ENCODE data around the gene CGNL1.
A peak's percentile ranks its signal among the peaks of the same experiment; 100 is the strongest.

The CGNL1 gene

DNA sequence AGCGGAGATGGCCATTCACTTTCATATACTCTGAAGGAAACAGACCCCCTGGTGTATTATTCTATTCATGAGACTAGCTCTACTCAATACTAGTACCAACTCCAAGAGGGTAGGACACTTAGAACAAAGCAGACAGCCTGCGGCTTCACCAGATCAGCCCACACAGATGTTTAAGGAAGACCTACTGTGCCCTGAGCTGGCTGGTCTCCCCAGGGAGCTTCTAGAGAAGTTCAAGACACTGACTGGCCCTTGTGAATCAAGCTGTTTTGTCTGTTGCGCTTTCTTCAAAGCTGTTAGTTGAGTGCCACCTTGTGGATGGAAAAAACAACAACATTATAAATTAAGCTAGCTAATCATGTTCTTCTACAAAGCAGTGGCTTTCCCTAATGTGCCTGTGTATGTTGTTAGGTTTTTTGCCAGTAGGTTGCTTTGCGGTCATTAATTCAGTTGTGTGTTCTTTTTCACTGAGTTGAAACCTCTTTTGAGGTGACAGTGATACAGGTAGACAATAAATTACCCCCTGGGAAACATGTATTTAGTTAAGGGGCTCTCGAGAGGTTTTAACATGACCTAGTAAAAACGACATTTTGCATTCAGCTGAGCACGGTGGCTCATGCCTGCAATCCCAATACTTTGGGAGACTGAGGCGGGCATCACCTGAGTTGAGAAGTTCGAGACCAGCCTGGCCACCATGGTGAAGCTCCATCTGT is 151.2 kb downstream of the CGNL1 start:
- DNase-seq = peak; percentile 86

DNA sequence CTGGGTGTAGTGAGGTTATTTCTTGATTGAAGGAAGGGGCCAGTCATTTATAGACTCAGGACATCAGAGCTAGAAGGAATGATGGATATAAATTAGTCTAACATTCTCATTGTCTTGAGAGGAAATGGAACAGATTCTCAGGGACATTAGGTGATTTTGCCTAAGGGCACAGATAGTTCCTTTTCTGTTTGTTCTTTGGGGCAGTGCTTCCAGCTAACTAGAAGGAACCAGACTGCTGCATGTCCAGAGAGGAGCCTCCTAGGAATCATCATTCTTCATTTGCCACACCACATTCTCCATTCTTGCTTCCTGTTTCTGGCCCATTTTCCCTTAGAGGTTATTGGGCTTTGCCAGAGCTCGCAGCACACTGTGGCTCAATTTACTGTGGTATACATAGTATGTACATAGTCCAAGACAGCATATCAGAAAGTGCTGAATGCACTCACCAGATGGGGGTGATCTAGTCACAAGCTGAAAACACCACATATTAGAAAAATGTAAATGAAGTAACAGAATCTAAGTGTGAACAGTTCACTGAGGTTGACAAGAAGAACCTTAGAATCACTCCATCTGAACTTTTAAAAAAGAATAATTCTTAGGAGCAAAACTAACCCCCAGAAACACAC is 152.7 kb downstream of the CGNL1 start:
- no peak for DNase-seq

DNA sequence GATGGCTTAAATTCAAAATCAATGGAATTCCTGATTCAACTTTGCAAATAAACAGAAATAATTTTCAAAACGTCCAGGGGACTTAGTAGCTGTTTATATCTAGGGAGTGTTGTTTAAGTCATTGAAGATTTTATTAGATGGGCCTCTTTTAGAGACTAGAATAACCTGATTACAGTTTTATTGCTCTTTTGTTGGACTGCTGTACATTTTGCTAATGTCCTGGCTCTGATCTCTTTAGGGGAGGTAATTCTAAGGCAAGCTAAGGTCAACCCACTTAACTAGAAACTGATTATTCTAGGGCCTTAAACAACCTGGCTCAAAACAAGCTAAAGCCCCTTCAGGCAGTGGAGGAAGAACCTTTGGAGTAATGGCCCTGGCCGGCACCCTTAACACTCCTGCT is 153.4 kb downstream of the CGNL1 start:
- no peak for DNase-seq

DNA sequence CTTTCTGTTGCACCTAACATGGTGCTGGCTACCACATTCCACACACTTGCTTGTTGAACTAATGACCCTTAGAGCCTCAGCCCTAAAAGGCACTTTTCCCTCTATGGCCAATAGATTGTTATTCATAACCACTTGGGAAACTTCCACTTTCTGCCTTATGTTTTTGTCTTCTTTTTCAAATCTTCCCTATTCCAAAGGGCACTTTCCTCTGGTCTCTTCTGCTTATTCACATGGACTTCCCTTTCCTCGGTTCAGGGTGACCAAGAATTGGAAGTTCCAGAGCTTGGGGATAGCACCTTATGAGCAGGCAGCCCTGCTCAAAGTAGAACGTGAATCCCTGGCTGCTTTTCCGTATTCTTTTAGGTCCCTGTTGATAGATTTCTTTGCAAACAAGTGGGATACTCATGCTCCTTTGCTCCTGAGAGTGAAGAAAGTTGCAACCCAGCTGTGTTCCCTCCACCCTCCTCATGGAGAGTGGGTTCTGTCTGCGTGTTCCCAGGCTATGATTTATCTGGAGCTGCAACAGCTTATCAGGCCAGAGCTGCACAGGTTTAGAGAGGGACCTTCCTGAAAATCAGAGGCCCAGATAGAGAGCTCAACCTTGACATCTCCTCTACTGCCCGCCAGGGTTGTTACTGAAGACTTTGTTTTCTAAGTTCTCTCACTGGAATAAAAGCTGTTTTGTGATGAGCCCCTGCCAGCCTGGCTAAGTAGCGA is 156.6 kb downstream of the CGNL1 start:
- DNase-seq = no peak

DNA sequence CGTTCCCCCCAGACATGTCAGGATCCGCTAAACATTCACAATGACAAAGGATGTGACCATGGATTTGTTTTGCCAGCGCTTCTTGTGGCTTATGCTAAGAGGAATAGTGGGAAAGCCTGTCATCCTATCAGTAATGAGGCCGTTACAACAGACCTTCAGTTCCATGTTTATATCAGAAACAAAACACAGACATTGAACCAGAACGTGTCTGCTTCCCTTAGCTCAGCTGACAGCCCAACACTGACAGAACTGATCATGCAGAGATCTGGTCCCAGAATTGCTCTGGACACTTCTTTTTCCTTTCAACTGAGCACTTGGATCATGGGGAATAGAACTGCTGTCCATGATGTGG is 157.1 kb downstream of the CGNL1 start:
- DNase-seq = no peak

DNA sequence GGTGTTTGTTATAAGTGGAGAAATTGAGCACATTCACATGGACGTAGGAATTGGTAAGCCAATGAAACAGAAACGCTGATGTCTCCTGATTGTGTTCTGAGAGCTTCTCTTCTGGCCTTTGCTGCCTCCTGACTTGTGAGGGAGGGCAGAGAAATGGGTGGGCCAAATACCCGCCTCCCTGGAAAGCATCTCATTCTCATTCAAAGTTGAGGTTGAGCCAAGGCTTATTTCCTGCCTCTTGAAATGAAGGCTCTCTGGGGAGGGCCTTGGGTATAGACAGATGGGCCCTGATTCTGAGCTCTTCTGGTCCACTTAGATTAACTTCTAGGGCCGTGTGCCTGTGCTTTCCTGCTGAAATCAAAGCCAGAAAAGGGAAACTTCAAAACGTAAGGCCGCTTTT is 158.0 kb downstream of the CGNL1 start:
- peak; percentile 91 for DNase-seq

DNA sequence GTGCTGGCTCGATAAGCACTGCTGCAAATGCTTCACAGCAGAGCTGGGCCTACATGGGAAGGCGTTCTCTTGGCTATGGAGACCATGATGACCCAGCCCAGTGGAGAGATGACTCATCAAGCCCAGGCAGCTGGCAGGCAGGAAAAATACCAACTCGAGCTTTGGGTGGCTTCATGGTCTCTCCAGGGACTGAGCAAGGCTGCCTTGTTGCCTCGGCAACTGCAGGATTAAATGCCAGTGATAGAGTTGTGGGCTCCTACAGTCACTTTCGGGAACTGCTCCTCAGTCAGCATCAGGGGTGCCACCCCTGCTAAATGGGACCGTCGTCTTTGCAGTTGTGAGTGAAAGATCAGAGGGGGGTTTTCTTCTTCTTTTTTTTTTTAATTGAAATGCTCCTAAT is 160.8 kb downstream of the CGNL1 start:
- peak; percentile 95 for DNase-seq

DNA sequence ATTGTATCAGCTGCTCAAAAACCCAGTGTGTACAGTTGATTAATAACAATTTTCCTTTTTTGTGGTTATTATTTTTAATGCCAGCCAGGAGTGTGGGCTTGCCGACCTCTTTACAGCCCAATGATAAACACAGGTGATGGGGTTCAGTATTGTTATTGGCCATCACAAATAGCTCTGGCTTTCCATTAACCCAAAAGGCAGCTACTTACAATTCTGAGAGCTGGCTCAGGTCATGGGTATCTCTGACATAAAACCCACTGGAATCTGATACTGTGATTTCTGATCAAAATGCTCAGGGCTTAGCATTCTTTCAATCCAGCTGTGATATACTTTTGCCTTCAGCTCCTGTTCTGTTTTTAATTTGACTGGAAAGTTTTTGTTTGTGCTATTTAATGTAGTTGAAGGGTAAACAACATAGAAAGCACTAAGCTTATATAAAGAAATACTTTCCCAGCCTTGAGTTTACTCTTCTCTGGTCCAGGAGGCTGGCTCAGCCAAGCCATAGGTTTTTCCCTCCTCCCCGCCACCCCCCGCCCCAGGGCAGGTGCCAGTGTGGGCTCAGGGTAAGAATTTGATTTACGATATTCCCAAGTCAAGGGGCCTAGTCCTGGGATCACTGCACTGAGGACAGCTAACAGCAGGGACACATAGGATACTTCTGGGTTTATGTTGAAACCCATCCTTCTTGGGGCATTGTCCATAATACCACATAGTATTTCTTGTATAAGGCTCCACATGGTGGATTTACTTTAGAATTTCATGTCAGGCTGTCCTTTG is 161.4 kb downstream of the CGNL1 start:
- no peak for DNase-seq

DNA sequence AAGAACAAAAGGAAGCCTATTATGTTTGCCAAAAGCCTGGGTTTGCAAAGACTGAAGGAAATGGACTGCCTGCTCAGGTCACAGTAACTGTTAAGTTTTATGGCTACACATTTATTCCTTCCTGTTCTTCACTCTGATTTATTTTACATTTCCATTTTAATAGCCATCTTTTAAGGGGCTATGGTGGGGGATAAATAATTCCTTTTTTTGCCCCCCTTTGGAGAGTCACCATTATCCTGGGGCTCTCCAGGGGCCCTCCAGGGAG is 161.9 kb downstream of the CGNL1 start:
- no peak for DNase-seq

DNA sequence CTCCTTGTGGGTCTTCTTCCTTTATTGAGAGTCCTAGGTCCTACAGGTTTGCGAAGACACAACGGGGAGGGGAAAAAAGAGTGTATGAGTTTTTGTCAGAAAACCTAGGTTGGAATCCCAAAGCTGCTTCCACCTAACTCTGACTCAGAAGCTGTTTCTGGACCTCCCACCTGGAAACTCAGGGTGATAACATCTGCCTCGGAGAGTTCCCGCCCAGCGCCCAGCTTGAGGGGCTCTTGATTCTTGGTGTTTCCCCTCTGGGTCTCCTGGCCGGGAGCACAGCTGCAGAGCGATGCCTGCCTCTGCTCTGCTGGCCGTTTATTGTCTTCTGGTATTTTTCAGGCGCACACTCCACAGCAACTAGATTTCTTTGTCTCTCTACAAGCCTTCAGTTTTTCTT is 162.5 kb downstream of the CGNL1 start:
- DNase-seq = no peak

DNA sequence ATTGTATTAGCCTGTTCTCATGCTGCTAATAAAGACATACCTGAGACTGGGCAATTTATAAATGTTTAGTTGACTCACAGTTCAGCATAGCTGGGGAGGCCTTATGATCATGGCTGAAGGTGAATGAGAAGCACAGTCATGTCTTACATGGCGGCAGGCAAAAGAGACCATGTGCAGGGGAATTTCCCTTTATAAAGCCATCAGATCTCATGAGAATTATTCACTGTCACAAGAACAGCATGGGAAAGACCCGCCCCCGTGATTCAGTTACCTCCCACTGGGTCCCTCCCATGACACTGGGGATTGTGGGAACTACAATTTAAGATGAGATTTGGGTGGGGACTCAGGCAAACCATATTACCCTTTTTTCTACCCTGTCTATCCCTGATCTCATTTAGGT is 163.9 kb downstream of the CGNL1 start:
- no peak for DNase-seq

DNA sequence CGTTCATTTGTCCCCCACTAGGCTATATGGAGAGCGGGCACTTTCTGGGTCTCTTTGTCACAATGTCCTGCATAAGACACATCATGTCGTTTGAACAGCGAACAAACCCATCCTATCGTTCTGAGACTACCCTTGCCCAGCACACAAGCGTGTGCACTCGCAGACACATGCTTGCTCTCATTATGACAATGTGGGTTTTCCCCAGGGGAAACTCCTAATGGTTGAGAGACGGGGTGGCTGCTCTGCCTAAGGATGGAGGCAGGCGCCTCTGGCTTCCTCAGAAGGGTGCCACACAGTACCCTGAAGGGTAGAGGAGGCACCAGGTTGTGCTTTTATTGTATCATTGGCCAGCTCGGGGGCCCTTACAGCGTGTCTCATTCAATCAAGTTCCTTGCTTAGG is 164.4 kb downstream of the CGNL1 start:
- DNase-seq = no peak

DNA sequence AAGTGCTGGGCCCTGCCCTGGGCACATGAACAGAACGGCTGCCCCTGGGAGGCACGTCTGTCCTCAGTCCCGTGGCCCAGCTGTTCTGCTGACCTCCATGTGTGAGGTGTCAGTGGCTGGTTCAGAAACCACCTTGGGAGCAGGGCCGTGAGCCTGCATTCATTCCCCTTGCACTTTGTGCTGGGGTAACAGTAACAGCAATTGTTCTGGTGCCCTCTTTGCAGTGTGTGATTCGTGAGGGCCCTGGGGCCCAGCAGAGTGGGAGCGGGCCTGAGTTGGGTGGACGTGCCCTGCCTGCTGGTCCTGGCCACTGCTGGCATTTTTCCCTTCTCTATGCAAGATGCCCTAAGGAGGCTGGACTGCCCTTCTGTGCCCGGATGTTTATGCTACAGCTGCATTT is 165.0 kb downstream of the CGNL1 start:
- DNase-seq = no peak

DNA sequence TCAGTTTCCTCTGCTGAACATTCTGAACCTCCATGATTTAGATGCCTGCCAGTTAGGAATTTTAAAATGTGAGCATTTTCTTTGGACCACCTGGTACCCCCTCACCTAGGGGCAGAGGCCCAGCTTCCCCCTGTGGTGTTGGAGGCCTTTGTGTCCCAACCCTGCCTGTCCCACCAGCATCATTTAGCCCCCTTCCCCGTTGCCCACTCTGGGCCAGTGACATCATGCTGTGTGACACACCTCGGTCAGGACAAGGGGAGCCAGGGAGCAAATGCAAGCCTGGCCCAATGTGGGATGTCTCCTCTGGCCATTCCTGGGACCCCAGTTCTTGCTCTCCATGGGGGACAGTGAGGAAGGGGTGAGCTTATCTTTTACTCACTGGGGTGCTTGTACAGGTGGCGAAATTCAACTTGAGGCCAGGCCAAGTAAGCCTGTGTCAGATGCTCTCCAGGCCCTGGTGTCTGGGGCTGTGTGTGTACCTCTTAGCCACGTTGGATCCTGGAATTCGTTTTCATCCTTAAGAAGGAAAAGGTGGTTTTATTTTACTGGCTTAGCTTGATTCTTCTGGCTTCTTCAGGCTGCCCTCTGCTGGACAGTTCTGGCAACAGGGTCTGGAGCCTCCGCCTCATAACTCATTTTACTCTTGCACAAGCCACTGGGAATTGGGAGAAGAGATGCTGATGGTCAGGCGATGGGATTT is 165.7 kb downstream of the CGNL1 start:
- peak; percentile 27 for DNase-seq

DNA sequence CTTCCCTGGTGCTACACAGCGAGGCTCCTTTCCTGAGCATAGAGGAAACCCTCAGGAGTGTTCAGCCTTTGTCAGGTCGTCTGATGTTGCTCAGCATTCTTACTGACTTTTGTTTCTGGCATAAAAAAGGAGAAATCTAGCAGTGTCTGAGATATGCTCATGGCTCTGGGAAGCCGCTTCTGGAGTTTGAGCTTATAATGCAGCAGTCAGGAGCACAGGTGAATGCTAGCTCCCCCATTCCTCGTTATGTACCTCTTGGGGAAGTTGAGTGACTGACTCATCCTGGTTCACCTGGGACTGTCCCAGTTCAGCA is 166.2 kb downstream of the CGNL1 start:
- DNase-seq = no peak

DNA sequence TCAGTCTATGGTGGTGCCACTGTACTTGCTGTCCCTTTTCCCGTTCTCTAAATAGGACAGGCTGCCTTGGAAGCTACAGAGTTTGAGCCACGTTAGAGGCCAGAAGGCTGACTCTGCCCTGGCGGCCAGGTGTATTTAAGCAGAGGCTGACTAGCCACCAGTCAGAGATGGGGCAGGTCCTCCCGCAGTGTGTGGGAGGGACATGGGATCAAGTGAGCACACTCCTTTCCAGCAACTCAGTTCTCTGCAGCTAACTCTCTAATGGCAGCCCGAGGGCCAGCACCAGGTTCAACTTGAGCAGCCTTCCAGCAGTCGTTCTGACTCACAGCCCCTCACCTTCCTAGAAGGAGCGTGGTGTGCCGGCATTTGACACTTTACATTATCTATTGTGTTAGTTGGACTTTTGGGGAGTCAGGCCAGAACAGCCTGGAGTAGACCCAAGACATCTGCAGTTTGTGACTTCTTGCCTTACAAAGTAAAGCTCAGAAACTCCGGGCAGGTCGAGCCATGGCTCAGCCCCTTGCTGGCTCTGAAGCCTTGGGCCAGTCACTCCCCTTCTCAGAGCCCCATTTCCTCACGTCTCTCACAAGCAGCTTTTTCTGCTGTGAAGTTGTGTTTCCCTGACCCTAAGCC is 168.7 kb downstream of the CGNL1 start:
- DNase-seq = no peak

DNA sequence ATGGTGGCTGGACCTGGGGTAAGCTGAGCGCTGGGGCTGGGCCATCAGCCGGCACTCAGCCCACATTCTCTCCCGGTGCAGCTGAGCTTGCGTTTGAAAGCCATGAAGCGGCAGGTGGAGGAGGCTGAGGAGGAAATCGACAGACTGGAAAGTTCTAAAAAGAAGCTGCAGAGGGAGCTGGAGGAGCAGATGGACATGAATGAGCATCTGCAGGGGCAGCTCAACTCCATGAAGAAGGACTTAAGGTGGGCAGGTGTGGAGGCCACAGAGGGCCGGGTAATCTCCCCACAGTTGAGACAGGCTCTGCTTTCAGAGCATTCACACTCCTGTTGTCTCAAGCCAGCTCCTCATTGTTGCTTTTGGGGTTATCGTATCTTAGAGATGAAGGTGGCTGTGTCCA is 169.7 kb downstream of the CGNL1 start:
- DNase-seq = no peak

DNA sequence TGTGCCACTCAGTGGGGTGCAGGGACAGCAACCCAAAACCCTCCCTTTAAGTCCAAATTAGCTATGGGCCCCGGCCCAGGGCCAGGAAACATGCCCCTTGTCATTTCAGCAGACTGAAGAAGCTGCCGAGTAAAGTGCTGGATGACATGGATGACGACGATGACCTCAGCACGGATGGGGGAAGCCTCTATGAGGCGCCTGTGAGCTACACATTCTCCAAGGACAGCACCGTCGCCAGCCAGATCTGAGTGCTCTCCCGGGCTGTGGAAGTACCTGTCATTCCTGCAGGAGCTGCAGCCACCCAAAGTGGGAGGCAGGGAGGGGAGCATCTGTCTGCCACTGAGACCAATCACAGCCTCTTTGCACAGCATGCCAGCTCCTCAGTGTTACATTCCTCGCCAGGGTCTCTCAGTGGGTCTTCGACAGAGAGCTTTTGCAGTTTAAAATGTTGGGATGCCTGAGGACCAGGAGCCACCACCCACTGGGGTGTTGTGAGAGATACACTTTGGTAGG is 171.0 kb downstream of the CGNL1 start:
- DNase-seq = no peak

DNA sequence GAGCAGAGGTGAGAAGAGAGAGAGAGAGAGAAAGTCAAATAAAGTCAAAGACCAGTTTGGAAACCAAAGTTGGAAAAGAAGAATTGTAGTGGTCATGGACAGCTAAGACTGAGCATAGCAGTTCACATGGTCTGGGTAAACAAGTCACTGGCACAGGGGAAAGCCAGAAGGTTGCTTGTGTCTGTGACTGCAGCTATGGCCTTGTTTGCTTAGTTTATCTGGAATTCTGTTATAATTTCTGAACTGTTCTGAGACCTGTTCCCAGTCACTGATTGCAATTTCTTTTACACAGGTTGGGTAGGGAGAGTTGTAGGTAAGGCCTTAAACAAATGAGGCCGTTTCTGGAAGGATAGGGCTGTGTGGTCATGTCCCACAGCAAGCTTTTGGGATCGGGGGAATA is 172.0 kb downstream of the CGNL1 start:
- DNase-seq = no peak

DNA sequence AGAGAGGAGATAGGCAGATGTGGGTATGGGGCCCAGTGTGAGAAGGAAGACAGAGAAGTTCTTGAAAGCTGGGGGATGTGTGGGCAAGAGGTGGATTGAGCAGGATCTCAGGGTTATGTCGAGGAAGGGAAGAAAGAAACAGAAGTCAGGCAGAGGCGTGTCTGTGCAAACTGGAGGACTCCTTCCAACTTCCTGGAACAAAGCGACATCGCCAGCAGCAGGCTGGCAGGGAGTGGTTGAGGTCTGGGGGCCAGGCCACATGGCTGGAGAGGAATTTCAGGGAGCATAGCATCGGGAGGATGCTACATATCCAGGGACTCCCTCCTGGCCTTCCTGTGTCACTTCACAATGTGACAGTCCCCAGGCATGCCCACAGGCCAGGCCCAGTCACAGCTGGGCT is 172.5 kb downstream of the CGNL1 start:
- no peak for DNase-seq

DNA sequence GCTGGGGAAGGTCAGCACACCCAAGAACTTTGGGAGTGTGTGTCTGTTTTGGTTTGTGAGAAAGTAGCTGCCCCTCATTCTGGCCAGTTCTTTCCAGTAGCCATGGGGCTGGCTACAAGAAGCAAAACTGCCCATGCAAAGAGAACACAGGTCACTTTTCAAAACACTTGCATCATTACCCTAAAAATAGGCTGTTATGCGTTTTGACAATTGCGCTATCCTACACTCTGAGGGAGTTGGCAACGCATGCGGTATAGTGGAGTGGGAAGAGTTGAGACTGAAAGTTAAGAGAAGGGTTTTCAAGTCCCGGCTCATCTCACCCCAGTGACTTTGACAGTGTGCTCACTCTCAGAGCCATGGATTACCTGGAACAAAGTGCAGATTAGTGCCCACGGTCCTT is 173.6 kb downstream of the CGNL1 start:
- DNase-seq = no peak

DNA sequence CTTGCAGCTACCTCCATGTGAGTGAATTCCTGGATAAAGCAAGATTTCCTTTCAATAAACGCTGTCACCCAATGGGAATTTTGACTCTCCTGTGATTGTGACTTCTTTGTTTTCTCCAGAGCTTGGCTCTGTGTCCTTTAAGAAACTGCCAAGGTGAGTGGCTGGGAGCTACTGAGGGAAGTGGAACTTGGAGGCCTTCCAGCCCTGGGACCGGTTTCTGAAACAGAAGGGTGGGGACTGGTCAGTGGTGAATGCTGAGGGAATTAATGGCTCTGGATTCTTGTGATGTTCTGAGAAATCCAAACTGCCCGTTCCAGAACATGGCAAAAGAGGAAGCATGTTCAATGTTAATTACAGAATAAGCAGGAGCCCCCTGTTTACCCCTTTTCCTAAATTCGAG is 174.3 kb downstream of the CGNL1 start:
- DNase-seq = no peak

Measured in NCI-H1436 (cell line).